Germinal center (tissue), 1 donor: ENCODE results near the gene GNPTAB.

Experiments used
- DNase-seq: peaks from one replicate; pipeline ENCODE4 v3.0.0; 2012; ENCODE audit warnings: mixed read lengths, low spot score

GNPTAB gene

GRCh38 chr12:101696251-101697196, 134.2 kb downstream of the GNPTAB start:
- DNase-seq = peak; percentile 14

- DNase-seq = no peak
These were observed 135.1 kb downstream of the GNPTAB start for GRCh38 chr12:101695706-101696105.
